Transverse colon (tissue), 4 donors: ENCODE results near the gene DOP1B. TPM values are rescaled to one million over a fixed set of nuclear protein-coding genes. Genes with fewer than 3 reads are reported as not detected.

ENCODE experiments used
- DNase-seq: peaks from one replicate; pipeline ENCODE4 v3.0.0-alpha.2; 2019
- H3K27ac ChIP-seq, 4 donors: fragments of 200-600 bp; sonication (generic); 2 replicates each; pipeline ENCODE4 v1.5.1; 2016 to 2018; ENCODE audit warnings: inconsistent platforms in 4 of 4
- H3K27me3 ChIP-seq: fragments of 200-600 bp; sonication (generic); 2 replicates; pipeline ENCODE4 v1.5.1; 2017; ENCODE audit warnings: inconsistent platforms
- H3K36me3 ChIP-seq, 4 donors: fragments of 200-600 bp; sonication (generic); 2 replicates each; pipeline ENCODE4 v1.5.1; 2017 to 2019; ENCODE audit warnings: inconsistent platforms in 4 of 4
- H3K4me1 ChIP-seq, 4 donors: fragments of 200-600 bp; sonication (generic); 2 replicates each; pipeline ENCODE4 v1.5.1; 2017 to 2020; ENCODE audit warnings: inconsistent platforms in 4 of 4
- H3K4me3 ChIP-seq, 4 donors: fragments of 200-600 bp; sonication (generic); 1 replicate in 1 of 4; 2 replicates in 3 of 4; pipeline versions ENCODE4 v1.5.1 to v1.6.1; 2017 to 2019; ENCODE audit warnings: inconsistent platforms in 4 of 4
- H3K9me3 ChIP-seq, 2 donors: fragments of 200-600 bp; sonication (generic); 2 replicates each; pipeline ENCODE4 v1.5.1; 2017 to 2019; ENCODE audit warnings: inconsistent platforms in 2 of 2
- EP300 ChIP-seq: sonication (generic); formaldehyde crosslinking; IDR thresholded peaks from one replicate; pipeline ENCODE4 v1.6.1; 2017; ENCODE audit warnings: antibody characterized with exemption, low read depth
- POLR2A ChIP-seq: fragments of 450-650 bp; IDR thresholded peaks from one replicate; pipeline ENCODE4 v1.6.1; 2016; ENCODE audit warnings: antibody characterized with exemption, mild to moderate bottlenecking, moderate library complexity
- POLR2AphosphoS5 ChIP-seq, 3 donors: sonication (generic); formaldehyde crosslinking; IDR thresholded peaks; one replicate each; pipeline ENCODE4 v1.6.1; 2016; ENCODE audit warnings: antibody characterized with exemption in 3 of 3
- WGBS, 2 donors: methylation state at CpG; one replicate each; pipeline ENCODE4 v1.1.5; 2018; ENCODE audit warnings: low coverage in 1 of 2; 5-methylcytosine and 5-hydroxymethylcytosine counted together
- in situ Hi-C, 4 donors: fragments of 200-750 bp; cut with MboI; loops; one replicate each; pipeline versions ENCODE4 v1.15.0 to v1.15.1; 2017; ENCODE audit warnings: low sequenced_read_pairs in 3 of 4, low pct_ligation_motif_present in 1 of 4, low pct_unique_long_range_greater_than_20kb in 1 of 4
- intact Hi-C: fragments of 100-400 bp; cut with DNase I; formaldehyde crosslinking; loops from one replicate; pipeline ENCODE4 v1.15.1; 2023; ENCODE audit warnings: low total_unique reads
- total RNA-seq, 4 donors: library from RNA; depleted of rRNA; stranded (reverse); fragments of >200 nt; gene quantifications; one replicate each; pipeline ENCODE4 v1.1.0, GENCODE V29; 2016
- TF ChIP-seq, protein P1 (sequence below), 5 experiments: fragments of 200-600 bp in 3 of 5; fragments of 450-650 bp in 2 of 5; sonication (generic) in 3 of 5; IDR thresholded peaks; 1 replicate in 2 of 5; 2 replicates in 3 of 5; pipeline ENCODE4 v1.5.1; 2016 to 2017; ENCODE audit warnings: antibody characterized with exemption in 5 of 5, inconsistent platforms in 3 of 5, mild to moderate bottlenecking in 2 of 5, moderate library complexity in 1 of 5

Gene DOP1B
- total RNA-seq, 4 donors from 2014 or later: 49.4 to 74.4 (median 61.0) TPM

DNA sequence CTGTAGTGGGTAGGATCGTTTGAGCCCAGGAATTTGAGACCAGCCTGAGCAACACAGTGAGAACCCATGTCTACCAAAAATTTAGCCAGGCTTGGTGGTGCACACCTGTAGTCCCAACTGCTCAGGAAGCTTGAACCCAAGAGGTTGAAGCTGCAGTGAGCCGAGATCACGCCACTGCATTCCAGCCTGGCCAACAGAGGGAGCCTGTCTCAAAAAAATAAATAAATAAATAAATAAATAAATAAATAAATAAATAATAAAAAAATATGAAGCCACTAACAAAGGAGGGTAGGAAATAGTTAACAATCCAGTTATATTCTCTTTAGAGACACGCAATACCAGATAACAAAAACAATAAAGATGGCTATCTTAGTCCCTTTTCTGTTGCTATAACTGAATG is 33.6 kb upstream of the DOP1B start:
- no peak for DNase-seq
- intact Hi-C loops (no loop called here), in situ Hi-C loops (no loop called here)
- H3K4me1 ChIP-seq: peaks cover 0 to 18% (median 8%) of the 10 kb centered on the region in 4 donors
- WGBS, 2 donors: 63 to 68% methylated on average over 1 to 4 of the region's 4 CpGs
- no peaks in the 10 kb centered on the region for H3K9me3 ChIP-seq
- H3K4me3 ChIP-seq: no peak overlapping the region
- no peaks in the 10 kb centered on the region for H3K36me3 ChIP-seq
- TF ChIP-seq, protein P1, sequence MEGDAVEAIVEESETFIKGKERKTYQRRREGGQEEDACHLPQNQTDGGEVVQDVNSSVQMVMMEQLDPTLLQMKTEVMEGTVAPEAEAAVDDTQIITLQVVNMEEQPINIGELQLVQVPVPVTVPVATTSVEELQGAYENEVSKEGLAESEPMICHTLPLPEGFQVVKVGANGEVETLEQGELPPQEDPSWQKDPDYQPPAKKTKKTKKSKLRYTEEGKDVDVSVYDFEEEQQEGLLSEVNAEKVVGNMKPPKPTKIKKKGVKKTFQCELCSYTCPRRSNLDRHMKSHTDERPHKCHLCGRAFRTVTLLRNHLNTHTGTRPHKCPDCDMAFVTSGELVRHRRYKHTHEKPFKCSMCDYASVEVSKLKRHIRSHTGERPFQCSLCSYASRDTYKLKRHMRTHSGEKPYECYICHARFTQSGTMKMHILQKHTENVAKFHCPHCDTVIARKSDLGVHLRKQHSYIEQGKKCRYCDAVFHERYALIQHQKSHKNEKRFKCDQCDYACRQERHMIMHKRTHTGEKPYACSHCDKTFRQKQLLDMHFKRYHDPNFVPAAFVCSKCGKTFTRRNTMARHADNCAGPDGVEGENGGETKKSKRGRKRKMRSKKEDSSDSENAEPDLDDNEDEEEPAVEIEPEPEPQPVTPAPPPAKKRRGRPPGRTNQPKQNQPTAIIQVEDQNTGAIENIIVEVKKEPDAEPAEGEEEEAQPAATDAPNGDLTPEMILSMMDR (IDR thresholded peaks at IDR 0.05): peak in 3 of 5 experiments; percentile 15 to 34 (median 17)
- TF ChIP-seq POLR2AphosphoS5 (IDR thresholded peaks at IDR 0.05): no peak
- no peak overlapping the region for H3K27ac ChIP-seq
- H3K27me3 ChIP-seq: no peaks in the 10 kb centered on the region

DNA sequence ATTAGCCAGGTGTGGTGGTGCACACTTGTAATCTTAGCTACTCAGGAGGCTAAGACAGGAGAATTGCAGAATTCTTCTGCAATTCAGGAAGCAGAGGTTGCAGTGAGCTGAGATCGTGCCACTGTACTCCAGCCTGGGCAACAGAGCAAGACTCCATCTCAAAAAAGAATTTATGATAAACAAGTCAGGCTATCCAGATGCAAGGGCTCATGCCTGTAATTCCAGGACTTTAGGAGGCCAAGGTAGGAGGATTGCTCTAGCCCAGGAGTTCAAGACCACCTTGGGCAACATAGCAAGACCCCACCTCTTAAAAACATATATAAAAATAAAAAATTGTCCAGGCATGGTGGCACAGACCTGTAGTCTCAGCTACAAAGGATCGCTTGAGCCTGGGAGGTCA is 32.2 kb upstream of the DOP1B start:
- Histone ChIP-seq H3K27ac (no peak overlapping the region), H3K27me3 (no peaks in the 10 kb centered on the region), H3K36me3 (no peaks in the 10 kb centered on the region), H3K9me3 (no peaks in the 10 kb centered on the region), H3K4me1 (peaks cover 0 to 18% (median 8%) of the 10 kb centered on the region in 4 donors), H3K4me3 (no peak overlapping the region)
- 73 to 100% methylated on average over 1 to 2 of the region's 2 CpGs for WGBS, 2 donors
- TF ChIP-seq EP300: no peak
- TF ChIP-seq POLR2AphosphoS5 (IDR thresholded peaks at IDR 0.05): no peak
- TF ChIP-seq, protein P1 (IDR thresholded peaks at IDR 0.05): no peak
- no peak for TF ChIP-seq POLR2A
- intact Hi-C loops (no loop called here), in situ Hi-C loops (no loop called here)
- no peak for DNase-seq

DNA sequence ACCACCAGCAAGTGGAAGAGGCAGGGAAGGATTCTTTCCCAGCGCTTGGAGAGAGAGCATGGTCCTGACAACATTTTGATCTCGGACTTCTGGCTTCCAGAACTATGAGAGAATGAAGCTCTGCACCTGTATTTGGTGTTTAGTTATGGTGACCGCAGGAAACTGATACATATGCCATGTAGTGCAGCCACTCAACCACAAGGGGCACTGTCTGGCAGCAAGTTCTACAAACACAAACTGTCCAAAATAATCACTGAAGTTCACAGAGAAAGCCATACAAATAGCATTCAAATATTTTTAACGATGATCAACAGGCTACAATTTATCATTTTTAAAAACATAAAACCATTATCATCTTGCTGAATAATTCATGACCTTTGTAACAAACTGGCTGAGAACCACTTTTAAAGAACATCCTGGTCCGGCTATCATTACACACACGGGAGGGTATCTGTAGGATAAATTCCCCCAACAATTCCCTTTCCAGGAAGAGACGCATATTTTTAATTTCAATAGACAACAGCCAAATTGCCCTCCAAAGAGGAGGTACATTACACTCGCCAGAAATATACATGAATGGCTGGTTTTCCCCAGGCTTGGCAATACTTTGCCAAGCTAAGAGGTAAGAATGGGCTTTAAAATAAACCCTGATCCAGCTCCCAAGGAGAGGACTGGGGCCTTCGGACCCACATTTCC is 31.0 kb upstream of the DOP1B start:
- Histone ChIP-seq H3K27me3 (no peaks in the 10 kb centered on the region), H3K9me3 (no peaks in the 10 kb centered on the region), H3K36me3 (no peaks in the 10 kb centered on the region), H3K4me3 (no peak overlapping the region), H3K27ac (peak overlapping the region in 3 of 4 donors; percentile 38 to 60 (median 60)), H3K4me1 (peaks cover 0 to 24% (median 11%) of the 10 kb centered on the region in 4 donors)
- in situ Hi-C loops (loop anchor here in 2 of 4 donors (25.0 kb wide), 1 partner anchor 212 kb away; no protein-coding TSS in a partner anchor), intact Hi-C loops (no loop called here)
- TF ChIP-seq, protein P1 (IDR thresholded peaks at IDR 0.05): peak; percentile 83 to 96 (median 91)
- no peak for TF ChIP-seq POLR2AphosphoS5 (IDR thresholded peaks at IDR 0.05)
- TF ChIP-seq POLR2A: no peak
- TF ChIP-seq EP300: no peak
- 0 to 25% methylated on average over 2 to 9 of the region's 9 CpGs for WGBS, 2 donors
- DNase-seq: peak; percentile 67

DNA sequence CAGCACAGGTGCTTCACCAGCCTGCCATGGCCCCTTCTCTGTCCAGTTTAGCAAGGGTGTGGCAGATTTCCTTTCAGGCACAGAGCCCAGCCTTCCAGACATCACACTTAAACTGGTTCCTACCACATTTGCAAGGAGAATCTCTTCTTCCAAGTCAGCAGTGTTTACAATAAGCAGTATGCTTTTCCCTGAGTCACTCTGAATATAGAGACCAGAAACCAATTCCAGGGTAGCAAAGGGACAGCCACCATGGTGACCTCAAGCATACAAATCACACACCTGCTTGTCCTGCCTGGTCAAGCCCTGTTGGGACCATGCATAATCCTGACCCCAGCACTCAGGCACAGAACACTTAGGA is 30.4 kb upstream of the DOP1B start:
- intact Hi-C loops: no loop called here
- Histone ChIP-seq H3K9me3 (no peaks in the 10 kb centered on the region), H3K4me1 (peaks cover 0 to 27% (median 11%) of the 10 kb centered on the region in 4 donors), H3K27ac (peak overlapping the region in 3 of 4 donors; percentile 38 to 60 (median 60)), H3K4me3 (no peak overlapping the region), H3K27me3 (no peaks in the 10 kb centered on the region), H3K36me3 (no peaks in the 10 kb centered on the region)
- TF ChIP-seq, protein P1 (IDR thresholded peaks at IDR 0.05): no peak
- no peak for TF ChIP-seq POLR2AphosphoS5 (IDR thresholded peaks at IDR 0.05)
- no peak for TF ChIP-seq POLR2A
- no peak for TF ChIP-seq EP300
- no peak for DNase-seq
- in situ Hi-C loops: loop anchor here in 2 of 4 donors (25.0 kb wide), 1 partner anchor 211 kb away; no protein-coding TSS in a partner anchor
